SU-DHL-6 (cell line): ENCODE data around the gene NSG1.

Experiments
- EZH2phosphoT487 ChIP-seq: fragments of 200-600 bp; sonication (generic), shearing (Covaris generic); conservative IDR thresholded peaks from 2 replicates; pipeline ENCODE4 v1.6.1; 2018; ENCODE audit warnings: mild to moderate bottlenecking, antibody characterized with exemption, low read length, moderate library complexity, mixed read lengths
- TF ChIP-seq, protein P1 (sequence below): fragments of 200-600 bp; sonication (generic); IDR thresholded peaks from one replicate; pipeline ENCODE4 v1.5.1; 2017; ENCODE audit warnings: antibody characterized with exemption, mild to moderate bottlenecking, low read length, moderate library complexity; ENCODE audit not compliant: insufficient read depth, poor library complexity, severe bottlenecking

DNA sequence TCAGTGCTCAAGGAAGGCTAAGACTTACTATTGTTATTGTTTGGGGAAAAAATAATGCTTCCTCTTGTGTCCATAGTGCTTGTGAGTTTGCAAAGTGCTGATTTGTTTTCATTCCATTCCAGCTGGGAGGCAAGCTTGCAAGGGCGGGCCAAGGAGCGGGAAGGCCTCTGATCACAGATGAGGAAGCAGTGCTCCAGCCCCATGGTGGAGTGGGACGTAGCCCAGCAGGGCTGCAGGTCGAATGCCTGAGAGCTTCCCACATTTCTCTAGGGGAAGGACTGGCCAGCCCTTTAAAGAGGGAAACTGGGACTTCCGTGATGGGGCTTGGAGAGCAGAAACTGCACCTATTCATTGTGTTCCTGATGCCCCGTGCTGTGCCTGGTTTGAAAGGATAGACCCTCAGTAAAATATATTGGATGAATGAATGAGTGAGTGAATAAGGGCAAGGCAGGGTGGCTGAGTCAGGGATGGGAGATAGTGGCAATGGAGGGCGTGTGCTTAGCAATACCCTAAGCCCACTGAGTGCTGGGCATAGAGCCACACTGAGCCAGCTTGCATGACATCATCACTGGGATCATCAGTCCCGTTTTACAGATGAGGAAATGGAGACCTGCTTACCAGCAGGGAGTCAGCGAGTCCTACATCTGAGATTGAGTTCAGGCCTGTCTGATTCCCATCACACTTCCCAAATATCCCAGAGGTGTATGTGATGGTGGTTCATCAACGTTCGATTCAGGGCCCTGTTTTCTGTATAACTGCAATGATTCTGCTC is 17.9 kb upstream of the NSG1 start:
- TF ChIP-seq, protein P1, sequence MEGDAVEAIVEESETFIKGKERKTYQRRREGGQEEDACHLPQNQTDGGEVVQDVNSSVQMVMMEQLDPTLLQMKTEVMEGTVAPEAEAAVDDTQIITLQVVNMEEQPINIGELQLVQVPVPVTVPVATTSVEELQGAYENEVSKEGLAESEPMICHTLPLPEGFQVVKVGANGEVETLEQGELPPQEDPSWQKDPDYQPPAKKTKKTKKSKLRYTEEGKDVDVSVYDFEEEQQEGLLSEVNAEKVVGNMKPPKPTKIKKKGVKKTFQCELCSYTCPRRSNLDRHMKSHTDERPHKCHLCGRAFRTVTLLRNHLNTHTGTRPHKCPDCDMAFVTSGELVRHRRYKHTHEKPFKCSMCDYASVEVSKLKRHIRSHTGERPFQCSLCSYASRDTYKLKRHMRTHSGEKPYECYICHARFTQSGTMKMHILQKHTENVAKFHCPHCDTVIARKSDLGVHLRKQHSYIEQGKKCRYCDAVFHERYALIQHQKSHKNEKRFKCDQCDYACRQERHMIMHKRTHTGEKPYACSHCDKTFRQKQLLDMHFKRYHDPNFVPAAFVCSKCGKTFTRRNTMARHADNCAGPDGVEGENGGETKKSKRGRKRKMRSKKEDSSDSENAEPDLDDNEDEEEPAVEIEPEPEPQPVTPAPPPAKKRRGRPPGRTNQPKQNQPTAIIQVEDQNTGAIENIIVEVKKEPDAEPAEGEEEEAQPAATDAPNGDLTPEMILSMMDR, result no peak
- TF ChIP-seq EZH2phosphoT487, result no peak
